GM23338 (cell line): ENCODE results near the gene CTNND2. TPM values are rescaled to one million over a fixed set of nuclear protein-coding genes. Genes with fewer than 3 reads are reported as not detected.

Source experiments
- ATAC-seq: fragments of 200-7000 bp; cut with Tn5 transposase; 3 replicates; pipeline ENCODE4 v1.9.1; 2020
- DNase-seq: peaks from one replicate; pipeline ENCODE4 v3.0.0-alpha.2; 2015; ENCODE audit warnings: low spot score
- H2AFZ ChIP-seq: fragments of 200-600 bp; sonication (generic); 2 replicates; pipeline ENCODE4 v1.8.0; 2016; ENCODE audit warnings: antibody characterized with exemption, mild to moderate bottlenecking, moderate library complexity
- H3F3A ChIP-seq: fragments of 200-600 bp; sonication (generic); replicated peaks from 2 replicates; pipeline ENCODE4 v1.8.0; 2017; ENCODE audit warnings: antibody characterized with exemption, mixed run types, low read depth
- H3K27ac ChIP-seq: fragments of 200-600 bp; sonication (generic); 2 replicates; pipeline ENCODE4 v1.6.1; 2016; ENCODE audit warnings: low read depth
- H3K27me3 ChIP-seq: fragments of 200-600 bp; sonication (generic); 2 replicates; pipeline ENCODE4 v1.8.0; 2016; ENCODE audit warnings: mild to moderate bottlenecking, mixed run types, moderate library complexity; ENCODE audit not compliant: insufficient read depth
- H3K36me3 ChIP-seq: fragments of 200-600 bp; sonication (generic); 2 replicates; pipeline ENCODE4 v1.8.0; 2016; ENCODE audit warnings: mild to moderate bottlenecking; ENCODE audit not compliant: insufficient read depth
- H3K4me1 ChIP-seq: fragments of 200-600 bp; sonication (generic); 2 replicates; pipeline ENCODE4 v1.8.0; 2016; ENCODE audit warnings: mild to moderate bottlenecking, moderate library complexity; ENCODE audit not compliant: insufficient read depth
- H3K4me2 ChIP-seq: fragments of 200-600 bp; sonication (generic); 2 replicates; pipeline ENCODE4 v1.7.1; 2017; ENCODE audit warnings: mixed run types
- H3K4me3 ChIP-seq: fragments of 200-600 bp; sonication (generic); 2 replicates; pipeline ENCODE4 v1.6.1; 2016; ENCODE audit warnings: mixed run types
- H3K79me2 ChIP-seq: fragments of 200-600 bp; sonication (generic); replicated peaks from 2 replicates; pipeline ENCODE4 v1.8.0; 2017; ENCODE audit warnings: mild to moderate bottlenecking; ENCODE audit not compliant: insufficient read depth
- H3K9me2 ChIP-seq: fragments of 200-600 bp; sonication (generic); 2 replicates; pipeline ENCODE4 v1.8.0; 2017; ENCODE audit not compliant: insufficient read depth
- H4K20me1 ChIP-seq: fragments of 200-600 bp; sonication (generic); replicated peaks from 2 replicates; pipeline ENCODE4 v1.8.0; 2017; ENCODE audit warnings: mild to moderate bottlenecking; ENCODE audit not compliant: insufficient read depth
- H3K27ac Mint-ChIP-seq: 2 replicates; pipeline ENCODE4 v1.8.0; 2020; ENCODE audit warnings: inconsistent platforms, mild to moderate bottlenecking, moderate library complexity, mixed read lengths
- H3K27me3 Mint-ChIP-seq: 3 replicates; pipeline ENCODE4 v1.8.0; 2022; ENCODE audit warnings: low read depth, mild to moderate bottlenecking, moderate library complexity, mixed read lengths, inconsistent platforms; ENCODE audit not compliant: insufficient read depth, poor library complexity
- H3K36me3 Mint-ChIP-seq: 3 replicates; pipeline ENCODE4 v1.8.0; 2021; ENCODE audit warnings: low read depth, mild to moderate bottlenecking, inconsistent platforms, moderate library complexity, mixed read lengths
- H3K4me1 Mint-ChIP-seq: 3 replicates; pipeline ENCODE4 v1.8.0; 2020; ENCODE audit warnings: mild to moderate bottlenecking, inconsistent platforms, mixed read lengths
- H3K4me3 Mint-ChIP-seq: 3 replicates; pipeline ENCODE4 v1.8.0; 2021; ENCODE audit warnings: moderate library complexity, mild to moderate bottlenecking, inconsistent platforms, mixed read lengths
- H3K9me3 Mint-ChIP-seq: 3 replicates; pipeline ENCODE4 v1.8.0; 2020; ENCODE audit warnings: moderate library complexity, mild to moderate bottlenecking, inconsistent platforms, mixed read lengths
- CREB1 ChIP-seq: fragments of 250-450 bp; sonication (Bioruptor Pico); IDR thresholded peaks from 2 replicates; pipeline ENCODE4 v1.5.0; 2020; ENCODE audit warnings: low read depth, mild to moderate bottlenecking, moderate library complexity
- POLR2AphosphoS5 ChIP-seq: IDR thresholded peaks from 2 replicates; pipeline ENCODE4 v1.6.1; 2016; ENCODE audit warnings: antibody characterized with exemption, low read depth
- STAT1 ChIP-seq: IDR thresholded peaks from one replicate; pipeline ENCODE4 v1.6.1; 2016; ENCODE audit warnings: antibody characterized with exemption; ENCODE audit not compliant: unreplicated experiment
- ZNF114 ChIP-seq: fragments of 250-450 bp; sonication (Bioruptor Pico); IDR thresholded peaks from 2 replicates; pipeline ENCODE4 v1.5.0; 2020; ENCODE audit warnings: mild to moderate bottlenecking, moderate library complexity
- polyA plus RNA-seq: library from polyadenylated mRNA; unstranded; fragments of >200 nt; fragmentation: Nextera tagmentation; extraction: Ambion mirVana; gene quantifications from 2 replicates; pipeline ENCODE4 v1.2.1, GENCODE V29; 2016
- total RNA-seq: library from RNA; depleted of rRNA; stranded (reverse); fragments of >200 nt; shearing (Covaris generic); gene quantifications from 2 replicates; pipeline ENCODE4 v1.2.3, GENCODE V29; 2014
- TF ChIP-seq, protein P1 (sequence below): IDR thresholded peaks from one replicate; pipeline ENCODE4 v1.6.1; 2018; ENCODE audit warnings: antibody characterized with exemption; ENCODE audit not compliant: unreplicated experiment
- TF ChIP-seq, protein P2 (sequence below), 2 experiments: fragments of 200-600 bp in 1 of 2; sonication (generic) in 1 of 2; conservative IDR thresholded peaks; 2 replicates each; pipeline versions ENCODE4 v1.5.1 to v1.6.1; 2016 to 2017; ENCODE audit warnings: antibody characterized with exemption in 2 of 2, low read depth in 2 of 2, mild to moderate bottlenecking in 2 of 2, moderate library complexity in 1 of 2

Gene CTNND2
- total and polyA plus RNA-seq, 2 experiments from 2014 or later: 5.1 to 7.0 TPM

DNA sequence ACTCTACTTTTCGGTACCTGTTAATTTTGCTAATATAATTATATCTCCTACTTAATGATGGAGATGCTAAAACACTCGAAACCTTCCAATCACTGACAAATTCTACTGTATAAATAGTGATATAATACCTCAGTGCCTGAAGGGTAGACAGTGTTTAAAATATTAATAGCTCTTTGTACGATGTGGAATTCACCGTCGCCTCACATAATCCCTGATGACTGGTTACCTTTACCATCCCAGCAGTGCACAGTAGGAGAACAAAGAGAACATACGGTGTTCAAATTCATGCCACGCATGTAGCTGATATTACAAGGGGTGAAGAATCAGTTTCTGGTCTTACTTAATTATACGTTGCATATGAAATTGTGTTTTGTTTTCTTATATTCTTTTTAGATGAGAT is 506.7 kb downstream of the CTNND2 start:
- H3K27me3 Mint-ChIP-seq: no peaks in the 10 kb centered on the region
- Histone ChIP-seq H3K4me1 (no peaks in the 10 kb centered on the region), H3F3A (no peaks in the 10 kb centered on the region), H3K27me3 (no peaks in the 10 kb centered on the region), H3K79me2 (no peaks in the 10 kb centered on the region), H4K20me1 (no peaks in the 10 kb centered on the region), H3K36me3 (no peaks in the 10 kb centered on the region), H3K4me3 (no peak overlapping the region), H2AFZ (no peak overlapping the region), H3K9me2 (no peaks in the 10 kb centered on the region; the same call in 1 of the 2 replicates), H3K4me2 (no peak overlapping the region), H3K27ac (no peak overlapping the region)
- H3K36me3 Mint-ChIP-seq: no peaks in the 10 kb centered on the region
- TF ChIP-seq, protein P1, sequence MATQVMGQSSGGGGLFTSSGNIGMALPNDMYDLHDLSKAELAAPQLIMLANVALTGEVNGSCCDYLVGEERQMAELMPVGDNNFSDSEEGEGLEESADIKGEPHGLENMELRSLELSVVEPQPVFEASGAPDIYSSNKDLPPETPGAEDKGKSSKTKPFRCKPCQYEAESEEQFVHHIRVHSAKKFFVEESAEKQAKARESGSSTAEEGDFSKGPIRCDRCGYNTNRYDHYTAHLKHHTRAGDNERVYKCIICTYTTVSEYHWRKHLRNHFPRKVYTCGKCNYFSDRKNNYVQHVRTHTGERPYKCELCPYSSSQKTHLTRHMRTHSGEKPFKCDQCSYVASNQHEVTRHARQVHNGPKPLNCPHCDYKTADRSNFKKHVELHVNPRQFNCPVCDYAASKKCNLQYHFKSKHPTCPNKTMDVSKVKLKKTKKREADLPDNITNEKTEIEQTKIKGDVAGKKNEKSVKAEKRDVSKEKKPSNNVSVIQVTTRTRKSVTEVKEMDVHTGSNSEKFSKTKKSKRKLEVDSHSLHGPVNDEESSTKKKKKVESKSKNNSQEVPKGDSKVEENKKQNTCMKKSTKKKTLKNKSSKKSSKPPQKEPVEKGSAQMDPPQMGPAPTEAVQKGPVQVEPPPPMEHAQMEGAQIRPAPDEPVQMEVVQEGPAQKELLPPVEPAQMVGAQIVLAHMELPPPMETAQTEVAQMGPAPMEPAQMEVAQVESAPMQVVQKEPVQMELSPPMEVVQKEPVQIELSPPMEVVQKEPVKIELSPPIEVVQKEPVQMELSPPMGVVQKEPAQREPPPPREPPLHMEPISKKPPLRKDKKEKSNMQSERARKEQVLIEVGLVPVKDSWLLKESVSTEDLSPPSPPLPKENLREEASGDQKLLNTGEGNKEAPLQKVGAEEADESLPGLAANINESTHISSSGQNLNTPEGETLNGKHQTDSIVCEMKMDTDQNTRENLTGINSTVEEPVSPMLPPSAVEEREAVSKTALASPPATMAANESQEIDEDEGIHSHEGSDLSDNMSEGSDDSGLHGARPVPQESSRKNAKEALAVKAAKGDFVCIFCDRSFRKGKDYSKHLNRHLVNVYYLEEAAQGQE: no peak
- no peak overlapping the region for H3K4me3 Mint-ChIP-seq
- DNase-seq (no peak), ATAC-seq (no peak)
- no peaks in the 10 kb centered on the region for H3K4me1 Mint-ChIP-seq
- no peak overlapping the region for H3K27ac Mint-ChIP-seq
- H3K9me3 Mint-ChIP-seq: no peaks in the 10 kb centered on the region

DNA sequence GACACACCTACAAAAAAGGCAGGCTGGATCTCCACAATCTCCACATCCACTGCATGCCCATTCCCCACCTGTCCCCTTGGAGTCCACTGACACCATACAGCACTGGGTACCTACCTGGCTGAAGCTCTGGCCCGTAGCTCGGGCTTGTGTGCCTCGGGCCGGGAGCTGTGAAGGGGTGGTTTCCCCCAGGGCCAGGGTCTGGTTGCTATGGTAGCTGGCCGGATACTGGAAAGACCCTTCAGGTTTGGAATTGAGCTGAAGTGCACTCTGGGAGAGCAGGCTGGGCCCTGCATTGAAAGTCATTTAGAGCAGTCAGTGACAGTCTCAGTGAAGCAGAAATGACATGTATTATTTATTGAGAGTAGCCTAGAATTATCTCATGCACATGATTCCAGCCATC is 507.3 kb downstream of the CTNND2 start:
- Histone ChIP-seq H3K27me3 (no peaks in the 10 kb centered on the region), H3K4me2 (no peak overlapping the region), H3K79me2 (no peaks in the 10 kb centered on the region), H3K27ac (no peak overlapping the region), H4K20me1 (no peaks in the 10 kb centered on the region), H3K9me2 (no peaks in the 10 kb centered on the region; the same call in 1 of the 2 replicates), H2AFZ (no peak overlapping the region), H3K4me1 (no peaks in the 10 kb centered on the region), H3K4me3 (no peak overlapping the region), H3K36me3 (no peaks in the 10 kb centered on the region), H3F3A (no peaks in the 10 kb centered on the region)
- Mint-ChIP-seq H3K4me3 (no peak overlapping the region), H3K27me3 (no peaks in the 10 kb centered on the region), H3K36me3 (no peaks in the 10 kb centered on the region), H3K27ac (no peak overlapping the region), H3K4me1 (no peaks in the 10 kb centered on the region), H3K9me3 (no peaks in the 10 kb centered on the region)
- ATAC-seq (peak; percentile 39; the same call in 1 of the 3 replicates), DNase-seq (no peak)
- TF ChIP-seq, protein P2, sequence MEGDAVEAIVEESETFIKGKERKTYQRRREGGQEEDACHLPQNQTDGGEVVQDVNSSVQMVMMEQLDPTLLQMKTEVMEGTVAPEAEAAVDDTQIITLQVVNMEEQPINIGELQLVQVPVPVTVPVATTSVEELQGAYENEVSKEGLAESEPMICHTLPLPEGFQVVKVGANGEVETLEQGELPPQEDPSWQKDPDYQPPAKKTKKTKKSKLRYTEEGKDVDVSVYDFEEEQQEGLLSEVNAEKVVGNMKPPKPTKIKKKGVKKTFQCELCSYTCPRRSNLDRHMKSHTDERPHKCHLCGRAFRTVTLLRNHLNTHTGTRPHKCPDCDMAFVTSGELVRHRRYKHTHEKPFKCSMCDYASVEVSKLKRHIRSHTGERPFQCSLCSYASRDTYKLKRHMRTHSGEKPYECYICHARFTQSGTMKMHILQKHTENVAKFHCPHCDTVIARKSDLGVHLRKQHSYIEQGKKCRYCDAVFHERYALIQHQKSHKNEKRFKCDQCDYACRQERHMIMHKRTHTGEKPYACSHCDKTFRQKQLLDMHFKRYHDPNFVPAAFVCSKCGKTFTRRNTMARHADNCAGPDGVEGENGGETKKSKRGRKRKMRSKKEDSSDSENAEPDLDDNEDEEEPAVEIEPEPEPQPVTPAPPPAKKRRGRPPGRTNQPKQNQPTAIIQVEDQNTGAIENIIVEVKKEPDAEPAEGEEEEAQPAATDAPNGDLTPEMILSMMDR (conservative IDR thresholded peaks at IDR 0.05; ENCODE audit: low read depth in 2 of 2): no peak
- TF ChIP-seq ZNF114 (no peak), CREB1 (CRISPR knock-in tag) (no peak), POLR2AphosphoS5 (no peak), STAT1 (no peak)
- TF ChIP-seq, protein P1: no peak
